ENCODE results near the gene MS4A15. TPM values are rescaled to one million over a fixed set of nuclear protein-coding genes. Genes with fewer than 3 reads are reported as not detected.

The MS4A15 gene
- total RNA-seq, 1 donor from 2014 or later, result not detected

DNA sequence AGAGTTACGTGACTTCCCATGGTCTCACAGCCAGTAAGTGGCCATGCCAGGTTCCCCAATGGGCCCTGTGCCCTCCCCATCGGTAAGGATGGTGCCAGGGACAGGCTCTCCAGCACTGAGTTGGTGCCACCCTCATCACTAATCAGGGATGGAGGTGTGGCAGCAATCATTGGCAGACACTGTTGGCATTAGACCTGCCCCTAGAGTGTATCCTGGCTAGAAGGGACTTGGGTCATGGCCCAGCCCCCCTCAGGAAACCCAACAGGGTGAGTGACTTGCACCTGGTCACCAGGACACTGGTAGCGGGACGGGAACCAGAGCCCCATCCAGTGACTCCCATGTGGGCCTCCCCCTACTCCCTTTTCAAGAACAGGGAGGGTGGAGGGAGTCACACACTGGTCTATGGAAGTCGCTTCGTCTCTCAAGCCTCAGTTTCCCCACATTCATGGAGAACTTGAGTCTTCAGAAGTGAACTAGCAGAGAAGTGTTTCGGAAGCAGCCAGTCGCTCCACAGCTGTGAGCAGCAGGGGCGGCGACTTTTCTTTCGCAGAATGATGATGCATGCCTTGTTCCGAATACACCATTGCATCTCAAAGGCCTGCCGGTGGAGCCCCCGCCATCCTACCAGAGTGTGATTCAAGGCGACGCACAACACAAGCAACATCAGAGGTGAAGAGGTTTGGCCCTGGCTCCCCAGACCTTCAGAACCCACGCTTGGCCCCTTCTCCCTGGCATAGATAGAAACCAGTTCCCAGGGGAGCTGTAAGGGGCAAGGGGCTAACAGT is 41.4 kb downstream of the MS4A15 start:
- Mint-ChIP-seq H3K27ac (ENCODE audit: unreplicated experiment) (no peak overlapping the region), H3K27me3 (ENCODE audit: low read depth, unreplicated experiment) (peaks cover 48% of the 10 kb centered on the region), H3K4me1 (ENCODE audit: low read depth, unreplicated experiment) (no peaks in the 10 kb centered on the region), H3K4me3 (ENCODE audit: unreplicated experiment) (no peak overlapping the region), H3K9me3 (ENCODE audit: unreplicated experiment) (peaks cover 12% of the 10 kb centered on the region), H3K36me3 (ENCODE audit: low read depth, unreplicated experiment) (no peaks in the 10 kb centered on the region)
- no peak overlapping the region for H3K27ac ChIP-seq (ENCODE audit: low read depth, low read length)
- H4K20me1 ChIP-seq (ENCODE audit: insufficient read depth, low read length), result no peaks in the 10 kb centered on the region
- no peak for DNase-seq (ENCODE audit: low read depth)
- H3K9me3 ChIP-seq (ENCODE audit: insufficient read depth, low read depth, low read length), result no peaks in the 10 kb centered on the region
- H3K27me3 ChIP-seq (ENCODE audit: insufficient read depth, low read length), result peaks cover 18% of the 10 kb centered on the region
- no peak for FAIRE-seq
- TF ChIP-seq CTCF (IDR thresholded peaks at IDR 0.05; ENCODE audit: insufficient read depth, low read depth, low read length), result no peak
- TF ChIP-seq EZH2 (IDR thresholded peaks at IDR 0.05; ENCODE audit: insufficient read depth, low read length), result no peak
- no peak overlapping the region for H3K9ac ChIP-seq (ENCODE audit: low read length)
- H3K4me3 ChIP-seq (ENCODE audit: insufficient read depth, low read depth, low read length), result no peak overlapping the region
- H3K4me1 ChIP-seq (ENCODE audit: insufficient read depth, low read length), result no peaks in the 10 kb centered on the region
- H2AFZ ChIP-seq (ENCODE audit: low read depth, low read length), result no peak overlapping the region
- H3K36me3 ChIP-seq (ENCODE audit: insufficient read depth, low read length), result no peaks in the 10 kb centered on the region
- H3K79me2 ChIP-seq (ENCODE audit: insufficient read depth, low read length), result no peaks in the 10 kb centered on the region
- H3K4me2 ChIP-seq (ENCODE audit: low read length), result no peak overlapping the region

DNA sequence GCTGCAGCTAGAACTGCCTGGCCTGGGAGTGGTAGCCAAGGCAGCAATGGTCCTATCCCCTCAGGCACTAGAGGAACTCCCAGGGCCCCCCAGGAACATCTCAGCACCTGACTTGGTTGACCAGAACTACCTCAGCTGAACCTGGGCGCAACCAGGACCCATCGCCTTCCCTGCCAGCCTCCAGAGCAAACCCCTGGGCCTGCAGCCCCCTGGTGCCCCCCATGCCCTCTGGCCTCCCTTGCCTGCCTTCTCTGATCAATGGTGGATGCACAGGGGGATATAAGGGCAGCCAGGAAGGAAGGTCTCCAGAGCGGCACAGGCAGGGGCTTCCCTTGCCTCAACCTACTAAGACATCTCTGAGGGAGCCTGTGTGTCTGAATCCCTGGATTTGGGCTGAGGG is 42.0 kb downstream of the MS4A15 start:
- Mint-ChIP-seq H3K36me3 (ENCODE audit: low read depth, unreplicated experiment) (no peaks in the 10 kb centered on the region), H3K4me1 (ENCODE audit: low read depth, unreplicated experiment) (no peaks in the 10 kb centered on the region), H3K27ac (ENCODE audit: unreplicated experiment) (no peak overlapping the region), H3K27me3 (ENCODE audit: low read depth, unreplicated experiment) (peaks cover 42% of the 10 kb centered on the region), H3K4me3 (ENCODE audit: unreplicated experiment) (no peak overlapping the region), H3K9me3 (ENCODE audit: unreplicated experiment) (peaks cover 11% of the 10 kb centered on the region)
- peaks cover 18% of the 10 kb centered on the region for H3K27me3 ChIP-seq (ENCODE audit: insufficient read depth, low read length)
- no peak overlapping the region for H3K9ac ChIP-seq (ENCODE audit: low read length)
- no peak for TF ChIP-seq EZH2 (IDR thresholded peaks at IDR 0.05; ENCODE audit: insufficient read depth, low read length)
- no peak for TF ChIP-seq CTCF (IDR thresholded peaks at IDR 0.05; ENCODE audit: insufficient read depth, low read depth, low read length)
- no peak overlapping the region for H3K4me2 ChIP-seq (ENCODE audit: low read length)
- H3K4me3 ChIP-seq (ENCODE audit: insufficient read depth, low read depth, low read length), result no peak overlapping the region
- no peaks in the 10 kb centered on the region for H4K20me1 ChIP-seq (ENCODE audit: insufficient read depth, low read length)
- H2AFZ ChIP-seq (ENCODE audit: low read depth, low read length), result no peak overlapping the region
- no peak for FAIRE-seq
- H3K4me1 ChIP-seq (ENCODE audit: insufficient read depth, low read length), result no peaks in the 10 kb centered on the region
- H3K9me3 ChIP-seq (ENCODE audit: insufficient read depth, low read depth, low read length), result no peaks in the 10 kb centered on the region
- no peak overlapping the region for H3K27ac ChIP-seq (ENCODE audit: low read depth, low read length)
- DNase-seq (ENCODE audit: low read depth), result no peak
- no peaks in the 10 kb centered on the region for H3K36me3 ChIP-seq (ENCODE audit: insufficient read depth, low read length)
- H3K79me2 ChIP-seq (ENCODE audit: insufficient read depth, low read length), result no peaks in the 10 kb centered on the region

DNA sequence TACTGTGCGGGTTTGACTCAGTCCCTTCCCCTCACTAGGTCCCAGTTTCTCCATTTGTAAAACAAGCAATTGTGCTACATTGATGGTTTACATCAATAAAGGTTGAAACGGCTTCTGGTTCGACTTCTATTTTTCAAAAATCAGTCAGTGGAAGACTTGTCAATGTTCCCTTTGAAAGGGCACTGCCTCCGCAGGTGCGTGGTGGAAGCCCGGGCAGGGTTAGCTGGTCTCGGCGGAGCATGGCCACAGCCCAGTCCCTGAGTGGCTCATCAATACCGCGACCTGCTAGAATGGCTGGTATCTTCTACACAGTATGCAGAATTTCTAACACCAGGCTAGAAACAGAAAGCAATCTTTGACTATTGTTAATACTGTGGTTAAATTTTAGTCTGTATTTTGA is 44.5 kb downstream of the MS4A15 start:
- no peak for DNase-seq (ENCODE audit: low read depth)
- H3K36me3 ChIP-seq (ENCODE audit: insufficient read depth, low read length), result no peaks in the 10 kb centered on the region
- Mint-ChIP-seq H3K9me3 (ENCODE audit: unreplicated experiment) (peaks cover 6% of the 10 kb centered on the region), H3K36me3 (ENCODE audit: low read depth, unreplicated experiment) (no peaks in the 10 kb centered on the region), H3K27ac (ENCODE audit: unreplicated experiment) (no peak overlapping the region), H3K4me1 (ENCODE audit: low read depth, unreplicated experiment) (no peaks in the 10 kb centered on the region), H3K27me3 (ENCODE audit: low read depth, unreplicated experiment) (peaks cover 32% of the 10 kb centered on the region), H3K4me3 (ENCODE audit: unreplicated experiment) (no peak overlapping the region)
- TF ChIP-seq EZH2 (IDR thresholded peaks at IDR 0.05; ENCODE audit: insufficient read depth, low read length) (no peak), CTCF (IDR thresholded peaks at IDR 0.05; ENCODE audit: insufficient read depth, low read depth, low read length) (no peak)
- no peaks in the 10 kb centered on the region for H3K79me2 ChIP-seq (ENCODE audit: insufficient read depth, low read length)
- no peaks in the 10 kb centered on the region for H3K4me1 ChIP-seq (ENCODE audit: insufficient read depth, low read length)
- H3K4me3 ChIP-seq (ENCODE audit: insufficient read depth, low read depth, low read length), result no peak overlapping the region
- H3K9me3 ChIP-seq (ENCODE audit: insufficient read depth, low read depth, low read length), result no peaks in the 10 kb centered on the region
- H3K27ac ChIP-seq (ENCODE audit: low read depth, low read length), result no peak overlapping the region
- no peak overlapping the region for H2AFZ ChIP-seq (ENCODE audit: low read depth, low read length)
- H3K27me3 ChIP-seq (ENCODE audit: insufficient read depth, low read length), result peaks cover 18% of the 10 kb centered on the region
- H4K20me1 ChIP-seq (ENCODE audit: insufficient read depth, low read length), result no peaks in the 10 kb centered on the region
- no peak overlapping the region for H3K9ac ChIP-seq (ENCODE audit: low read length)
- no peak for FAIRE-seq
- no peak overlapping the region for H3K4me2 ChIP-seq (ENCODE audit: low read length)

Data from astrocyte (in vitro differentiated cells and primary cell).